ENCODE results near the gene GPR149.

The GPR149 gene

GRCh38 chr3:154422694-154423093, 7.3 kb downstream of the GPR149 start:
- H3K9ac ChIP-seq (ENCODE audit: low read length in 5 of 5) = no peak overlapping the region
- H3K4me1 ChIP-seq (ENCODE audit: control insufficient read depth in 5 of 5, insufficient read depth in 5 of 5, low read length in 5 of 5) = peaks cover 0 to under 1% (median 0%) of the 10 kb centered on the region in 5 donors

GRCh38 chr3:154421083-154421482, 8.9 kb downstream of the GPR149 start:
- Histone ChIP-seq H3K27me3 (ENCODE audit: control insufficient read depth in 5 of 5, insufficient read depth in 4 of 5, low read length in 5 of 5) (no peaks in the 10 kb centered on the region), H3K9me3 (ENCODE audit: control insufficient read depth in 5 of 5, low read length in 5 of 5) (no peaks in the 10 kb centered on the region), H3K4me1 (ENCODE audit: control insufficient read depth in 5 of 5, insufficient read depth in 5 of 5, low read length in 5 of 5) (no peaks in the 10 kb centered on the region), H3K36me3 (ENCODE audit: control insufficient read depth in 5 of 5, insufficient read depth in 5 of 5, low read length in 5 of 5) (no peaks in the 10 kb centered on the region), H3K4me3 (ENCODE audit: low read depth in 1 of 5, low read length in 5 of 5) (no peak overlapping the region), H3K9ac (ENCODE audit: low read length in 5 of 5) (no peak overlapping the region), H3K27ac (ENCODE audit: low read depth, low read length) (no peak overlapping the region)

More at GRCh38 chr3:154422694-154423093, 7.3 kb downstream of the GPR149 start:
- no peaks in the 10 kb centered on the region for H3K36me3 ChIP-seq (ENCODE audit: control insufficient read depth in 5 of 5, insufficient read depth in 5 of 5, low read length in 5 of 5)
- no peak overlapping the region for H3K4me3 ChIP-seq (ENCODE audit: low read depth in 1 of 5, low read length in 5 of 5)
- no peak overlapping the region for H3K27ac ChIP-seq (ENCODE audit: low read depth, low read length)
- H3K27me3 ChIP-seq (ENCODE audit: control insufficient read depth in 5 of 5, insufficient read depth in 4 of 5, low read length in 5 of 5) = peaks cover 4 to 7% (median 6%) of the 10 kb centered on the region in 5 donors
- H3K9me3 ChIP-seq (ENCODE audit: control insufficient read depth in 5 of 5, low read length in 5 of 5) = no peaks in the 10 kb centered on the region

- H3K4me3 ChIP-seq (ENCODE audit: low read depth in 1 of 5, low read length in 5 of 5) = no peak overlapping the region
- H3K4me1 ChIP-seq (ENCODE audit: control insufficient read depth in 5 of 5, insufficient read depth in 5 of 5, low read length in 5 of 5) = no peaks in the 10 kb centered on the region
- H3K27ac ChIP-seq (ENCODE audit: low read depth, low read length) = no peak overlapping the region
- no peaks in the 10 kb centered on the region for H3K27me3 ChIP-seq (ENCODE audit: control insufficient read depth in 5 of 5, insufficient read depth in 4 of 5, low read length in 5 of 5)
- no peaks in the 10 kb centered on the region for H3K36me3 ChIP-seq (ENCODE audit: control insufficient read depth in 5 of 5, insufficient read depth in 5 of 5, low read length in 5 of 5)
- H3K9me3 ChIP-seq (ENCODE audit: control insufficient read depth in 5 of 5, low read length in 5 of 5) = no peaks in the 10 kb centered on the region
- H3K9ac ChIP-seq (ENCODE audit: low read length in 5 of 5) = no peak overlapping the region
Measured at GRCh38 chr3:154398084-154398967, 31.7 kb downstream of the GPR149 start.

GRCh38 chr3:154389861-154390260, 40.1 kb downstream of the GPR149 start:
- Histone ChIP-seq H3K9me3 (ENCODE audit: control insufficient read depth in 5 of 5, low read length in 5 of 5) (no peaks in the 10 kb centered on the region), H3K9ac (ENCODE audit: low read length in 5 of 5) (no peak overlapping the region), H3K4me3 (ENCODE audit: low read depth in 1 of 5, low read length in 5 of 5) (no peak overlapping the region), H3K27ac (ENCODE audit: low read depth, low read length) (no peak overlapping the region), H3K36me3 (ENCODE audit: control insufficient read depth in 5 of 5, insufficient read depth in 5 of 5, low read length in 5 of 5) (no peaks in the 10 kb centered on the region), H3K4me1 (ENCODE audit: control insufficient read depth in 5 of 5, insufficient read depth in 5 of 5, low read length in 5 of 5) (no peaks in the 10 kb centered on the region), H3K27me3 (ENCODE audit: control insufficient read depth in 5 of 5, insufficient read depth in 4 of 5, low read length in 5 of 5) (no peaks in the 10 kb centered on the region)

GRCh38 chr3:154384479-154384878, 45.5 kb downstream of the GPR149 start:
- Histone ChIP-seq H3K27me3 (ENCODE audit: control insufficient read depth in 5 of 5, insufficient read depth in 4 of 5, low read length in 5 of 5) (no peaks in the 10 kb centered on the region), H3K36me3 (ENCODE audit: control insufficient read depth in 5 of 5, insufficient read depth in 5 of 5, low read length in 5 of 5) (no peaks in the 10 kb centered on the region), H3K4me1 (ENCODE audit: control insufficient read depth in 5 of 5, insufficient read depth in 5 of 5, low read length in 5 of 5) (no peaks in the 10 kb centered on the region), H3K9ac (ENCODE audit: low read length in 5 of 5) (no peak overlapping the region), H3K4me3 (ENCODE audit: low read depth in 1 of 5, low read length in 5 of 5) (no peak overlapping the region), H3K27ac (ENCODE audit: low read depth, low read length) (no peak overlapping the region), H3K9me3 (ENCODE audit: control insufficient read depth in 5 of 5, low read length in 5 of 5) (no peaks in the 10 kb centered on the region)

- H3K9ac ChIP-seq (ENCODE audit: low read length in 5 of 5) = no peak overlapping the region
- no peak overlapping the region for H3K27ac ChIP-seq (ENCODE audit: low read depth, low read length)
- no peaks in the 10 kb centered on the region for H3K36me3 ChIP-seq (ENCODE audit: control insufficient read depth in 5 of 5, insufficient read depth in 5 of 5, low read length in 5 of 5)
- no peaks in the 10 kb centered on the region for H3K9me3 ChIP-seq (ENCODE audit: control insufficient read depth in 5 of 5, low read length in 5 of 5)
- no peak overlapping the region for H3K4me3 ChIP-seq (ENCODE audit: low read depth in 1 of 5, low read length in 5 of 5)
- H3K4me1 ChIP-seq (ENCODE audit: control insufficient read depth in 5 of 5, insufficient read depth in 5 of 5, low read length in 5 of 5) = no peaks in the 10 kb centered on the region
- H3K27me3 ChIP-seq (ENCODE audit: control insufficient read depth in 5 of 5, insufficient read depth in 4 of 5, low read length in 5 of 5) = no peaks in the 10 kb centered on the region
Measured at GRCh38 chr3:154378311-154378710, 51.7 kb downstream of the GPR149 start.

- no peaks in the 10 kb centered on the region for H3K4me1 ChIP-seq (ENCODE audit: control insufficient read depth in 5 of 5, insufficient read depth in 5 of 5, low read length in 5 of 5)
- H3K36me3 ChIP-seq (ENCODE audit: control insufficient read depth in 5 of 5, insufficient read depth in 5 of 5, low read length in 5 of 5) = no peaks in the 10 kb centered on the region
- no peak overlapping the region for H3K27ac ChIP-seq (ENCODE audit: low read depth, low read length)
- no peak overlapping the region for H3K4me3 ChIP-seq (ENCODE audit: low read depth in 1 of 5, low read length in 5 of 5)
- H3K9me3 ChIP-seq (ENCODE audit: control insufficient read depth in 5 of 5, low read length in 5 of 5) = peaks cover 0 to 11% (median 9%) of the 10 kb centered on the region in 5 donors
- no peak overlapping the region for H3K9ac ChIP-seq (ENCODE audit: low read length in 5 of 5)
- H3K27me3 ChIP-seq (ENCODE audit: control insufficient read depth in 5 of 5, insufficient read depth in 4 of 5, low read length in 5 of 5) = no peaks in the 10 kb centered on the region
Measured at GRCh38 chr3:154367221-154367620, 62.8 kb downstream of the GPR149 start.

- no peaks in the 10 kb centered on the region for H3K27me3 ChIP-seq (ENCODE audit: control insufficient read depth in 5 of 5, insufficient read depth in 4 of 5, low read length in 5 of 5)
- H3K27ac ChIP-seq (ENCODE audit: low read depth, low read length) = no peak overlapping the region
- H3K36me3 ChIP-seq (ENCODE audit: control insufficient read depth in 5 of 5, insufficient read depth in 5 of 5, low read length in 5 of 5) = no peaks in the 10 kb centered on the region
- no peaks in the 10 kb centered on the region for H3K4me1 ChIP-seq (ENCODE audit: control insufficient read depth in 5 of 5, insufficient read depth in 5 of 5, low read length in 5 of 5)
- no peak overlapping the region for H3K4me3 ChIP-seq (ENCODE audit: low read depth in 1 of 5, low read length in 5 of 5)
- H3K9ac ChIP-seq (ENCODE audit: low read length in 5 of 5) = no peak overlapping the region
- peaks cover 0 to 11% (median 9%) of the 10 kb centered on the region in 5 donors for H3K9me3 ChIP-seq (ENCODE audit: control insufficient read depth in 5 of 5, low read length in 5 of 5)
Measured at GRCh38 chr3:154364849-154365248, 65.1 kb downstream of the GPR149 start.

- H3K4me1 ChIP-seq (ENCODE audit: control insufficient read depth in 5 of 5, insufficient read depth in 5 of 5, low read length in 5 of 5) = no peaks in the 10 kb centered on the region
- H3K9ac ChIP-seq (ENCODE audit: low read length in 5 of 5) = no peak overlapping the region
- no peak overlapping the region for H3K27ac ChIP-seq (ENCODE audit: low read depth, low read length)
- H3K36me3 ChIP-seq (ENCODE audit: control insufficient read depth in 5 of 5, insufficient read depth in 5 of 5, low read length in 5 of 5) = no peaks in the 10 kb centered on the region
- H3K9me3 ChIP-seq (ENCODE audit: control insufficient read depth in 5 of 5, low read length in 5 of 5) = peaks cover 0 to 11% (median 9%) of the 10 kb centered on the region in 5 donors
- H3K27me3 ChIP-seq (ENCODE audit: control insufficient read depth in 5 of 5, insufficient read depth in 4 of 5, low read length in 5 of 5) = no peaks in the 10 kb centered on the region
- H3K4me3 ChIP-seq (ENCODE audit: low read depth in 1 of 5, low read length in 5 of 5) = no peak overlapping the region
Measured at GRCh38 chr3:154361099-154361498, 68.9 kb downstream of the GPR149 start.

GRCh38 chr3:154356009-154356408, 74.0 kb downstream of the GPR149 start:
- Histone ChIP-seq H3K4me3 (ENCODE audit: low read depth in 1 of 5, low read length in 5 of 5) (no peak overlapping the region), H3K27me3 (ENCODE audit: control insufficient read depth in 5 of 5, insufficient read depth in 4 of 5, low read length in 5 of 5) (no peaks in the 10 kb centered on the region), H3K9ac (ENCODE audit: low read length in 5 of 5) (no peak overlapping the region), H3K9me3 (ENCODE audit: control insufficient read depth in 5 of 5, low read length in 5 of 5) (no peaks in the 10 kb centered on the region), H3K27ac (ENCODE audit: low read depth, low read length) (no peak overlapping the region), H3K36me3 (ENCODE audit: control insufficient read depth in 5 of 5, insufficient read depth in 5 of 5, low read length in 5 of 5) (no peaks in the 10 kb centered on the region), H3K4me1 (ENCODE audit: control insufficient read depth in 5 of 5, insufficient read depth in 5 of 5, low read length in 5 of 5) (no peaks in the 10 kb centered on the region)
